RPMI8226 (cell line): Measurements from ENCODE around the gene FSHR.
A peak's percentile ranks its signal among the peaks of the same experiment; 100 is the strongest.

Experiments used
- DNase-seq: peaks from one replicate; pipeline ENCODE4 v3.0.0-alpha.2; 2015

The FSHR gene

GRCh38 chr2:49028101-49028500 is 126.2 kb downstream of the FSHR start:
- DNase-seq = no peak

DNA sequence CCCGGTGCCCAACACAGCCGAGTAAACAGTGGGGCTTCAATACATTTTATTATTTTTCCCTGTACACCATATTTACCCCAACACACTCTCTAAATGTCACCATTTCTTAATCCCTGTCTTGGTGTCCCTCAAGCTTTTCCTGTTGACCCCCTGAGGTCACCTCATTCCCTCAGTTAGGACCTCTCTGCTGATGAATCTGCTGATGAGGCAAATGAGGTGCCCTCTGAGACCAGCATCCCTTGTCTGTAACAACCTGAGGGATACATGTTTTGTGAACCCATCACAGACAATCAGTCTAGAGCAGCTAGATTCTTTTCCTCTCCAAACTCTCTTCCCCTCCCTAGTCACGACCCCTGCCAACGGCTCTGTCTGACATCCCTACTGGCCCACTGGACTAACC is 127.6 kb downstream of the FSHR start:
- no peak for DNase-seq

DNA sequence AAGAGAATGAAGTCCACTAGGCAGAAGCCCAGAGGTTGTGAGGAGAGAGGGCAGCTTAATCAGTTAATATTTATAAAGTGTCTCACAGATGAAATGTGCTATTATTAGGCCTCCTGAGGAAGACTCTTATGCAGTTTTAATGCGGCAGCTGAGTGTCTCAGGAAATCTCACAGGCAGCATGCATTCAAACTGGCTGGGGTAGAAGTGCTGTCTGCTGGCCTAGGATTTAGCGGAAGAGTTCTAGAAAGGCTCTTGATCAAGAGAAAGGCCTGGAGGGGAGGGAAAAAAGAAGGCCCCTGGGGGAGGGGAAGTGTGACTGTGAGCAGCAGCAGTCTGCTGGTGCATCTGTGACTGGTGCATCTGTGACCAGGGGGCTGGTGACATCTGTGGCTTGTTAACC is 133.0 kb downstream of the FSHR start:
- no peak for DNase-seq

- DNase-seq = no peak
Measured at GRCh38 chr2:49005261-49005660, 149.1 kb downstream of the FSHR start.

GRCh38 chr2:49004036-49004626 is 150.2 kb downstream of the FSHR start:
- DNase-seq = peak; percentile 38

- no peak for DNase-seq
Measured at GRCh38 chr2:49003201-49003600, 151.1 kb downstream of the FSHR start.

- no peak for DNase-seq
Measured at GRCh38 chr2:49002750-49003149, 151.6 kb downstream of the FSHR start.

DNA sequence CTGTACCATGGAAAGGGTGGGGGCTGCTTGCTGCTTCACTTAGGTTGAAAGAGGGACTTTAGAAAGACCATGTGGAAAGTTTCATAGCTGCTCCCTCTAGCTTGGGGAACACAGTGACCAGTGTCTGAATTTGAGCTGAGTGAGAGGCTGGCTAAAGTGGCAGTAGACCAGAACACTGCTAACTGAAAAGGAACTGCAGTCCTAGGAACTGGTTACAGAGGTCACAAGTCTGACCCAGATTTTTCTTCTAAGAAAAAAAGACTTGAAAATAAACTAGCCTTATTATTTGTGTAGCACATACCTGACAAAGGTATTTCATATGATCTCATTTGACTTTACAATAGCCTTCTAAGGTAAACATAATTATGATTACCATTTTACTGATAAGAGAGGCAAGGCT is 153.6 kb downstream of the FSHR start:
- DNase-seq = no peak

DNA sequence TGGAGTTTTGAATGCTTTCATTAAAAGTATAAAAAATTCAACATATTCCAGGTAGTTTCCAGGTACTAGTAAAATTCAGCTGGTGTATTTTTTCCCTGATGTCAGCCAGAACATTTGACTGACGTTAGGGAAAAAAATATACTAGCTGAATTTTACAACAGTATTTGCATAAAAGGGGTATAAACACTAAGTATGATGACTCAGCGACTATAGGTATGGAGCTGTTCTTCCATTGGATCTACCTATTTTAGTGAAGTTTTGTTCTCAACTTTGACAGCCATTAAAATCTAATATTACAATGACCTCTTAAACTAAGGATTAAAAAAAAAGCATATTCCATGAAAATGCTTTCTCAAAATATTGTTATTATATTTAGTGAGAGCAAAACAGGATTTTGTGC is 155.9 kb downstream of the FSHR start:
- no peak for DNase-seq

- no peak for DNase-seq
Measured at GRCh38 chr2:48993576-48993975, 160.7 kb downstream of the FSHR start.

GRCh38 chr2:48991415-48992131 is 162.7 kb downstream of the FSHR start:
- no peak for DNase-seq

GRCh38 chr2:48984922-48985321 is 169.4 kb downstream of the FSHR start:
- DNase-seq = no peak

- DNase-seq = no peak
Measured at GRCh38 chr2:48983551-48983950, 170.8 kb downstream of the FSHR start.

DNA sequence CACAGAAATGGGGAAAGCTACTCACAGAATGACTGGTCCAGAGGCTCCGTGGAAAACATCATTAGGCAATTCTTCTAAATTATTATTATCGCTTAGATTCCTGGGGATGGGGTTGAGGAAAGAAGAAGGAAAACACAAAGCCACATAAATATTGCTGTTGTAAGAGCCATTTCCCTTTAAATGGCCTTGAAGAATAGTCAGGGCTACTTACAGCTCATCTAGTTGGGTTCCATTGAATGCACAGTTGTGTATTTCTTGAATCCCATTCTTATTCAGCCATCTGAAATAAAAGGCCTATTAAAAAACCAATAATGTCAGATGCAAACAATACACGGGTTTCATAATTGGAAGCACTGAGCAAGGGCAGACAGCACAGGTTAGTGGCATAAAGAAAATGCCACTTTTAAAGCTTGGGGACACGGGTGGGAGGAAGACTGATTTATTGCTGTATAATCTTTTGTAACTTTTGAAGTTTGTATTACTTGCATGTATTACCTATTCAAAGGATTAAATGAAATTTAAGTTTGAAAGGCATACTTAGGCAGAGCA is 171.4 kb downstream of the FSHR start:
- DNase-seq = no peak

- DNase-seq = no peak
Measured at GRCh38 chr2:48980846-48981245, 173.5 kb downstream of the FSHR start.

DNA sequence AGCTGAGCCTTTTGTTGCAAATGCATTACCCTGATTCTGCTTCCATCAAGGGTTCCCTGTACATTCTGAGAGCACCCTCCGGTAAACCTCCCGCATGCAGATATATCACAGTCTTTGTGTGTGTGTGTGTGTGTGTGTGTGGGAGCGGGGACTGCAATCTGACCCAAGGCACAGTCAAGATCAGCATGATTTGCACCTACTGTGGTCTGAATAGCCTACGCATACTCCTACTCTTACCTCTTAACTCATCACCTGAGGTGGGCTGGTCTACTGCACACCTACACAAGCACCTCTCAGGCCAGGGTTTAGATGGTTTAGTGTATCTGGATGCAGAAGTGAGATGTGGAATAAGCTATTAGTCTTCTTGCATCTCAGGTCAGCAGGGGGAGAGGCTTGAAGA is 174.6 kb downstream of the FSHR start:
- DNase-seq = no peak

DNA sequence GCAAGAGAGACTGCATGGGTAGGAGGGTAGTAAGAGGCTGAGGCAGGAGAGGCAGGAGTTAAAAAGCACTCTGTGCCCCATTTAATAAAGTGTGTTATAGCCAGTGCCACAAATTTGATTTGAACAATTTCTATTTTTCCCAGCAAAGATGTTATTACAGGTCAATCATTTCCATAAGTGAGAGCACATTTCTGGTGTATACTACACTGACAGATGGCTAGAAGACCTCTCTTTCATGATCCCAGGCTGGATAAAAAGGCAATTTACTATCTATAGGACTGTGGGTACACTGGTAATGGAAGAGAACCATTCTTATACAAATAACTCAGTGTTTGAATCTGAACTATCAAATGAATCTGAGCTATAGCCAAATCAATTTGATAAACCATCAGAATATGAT is 176.2 kb downstream of the FSHR start:
- no peak for DNase-seq

DNA sequence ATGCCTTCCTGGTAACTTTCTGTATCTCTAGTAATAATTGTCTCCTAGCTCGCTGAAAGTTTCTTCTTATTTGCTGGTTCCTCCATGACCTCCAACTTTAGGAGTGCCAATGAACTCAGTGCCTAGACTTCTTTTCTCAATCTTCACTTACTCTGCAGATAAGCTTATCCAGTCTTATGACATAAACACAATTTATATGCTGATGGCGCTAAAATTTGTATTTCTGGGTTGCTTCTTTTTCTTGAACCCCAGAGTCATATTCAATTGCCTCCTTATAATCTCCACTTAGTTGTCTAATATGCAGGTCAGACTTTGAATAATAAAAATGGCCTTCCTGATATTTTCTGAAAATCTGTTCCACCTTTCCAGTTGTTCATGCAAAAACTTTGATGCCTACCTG is 182.5 kb downstream of the FSHR start:
- no peak for DNase-seq

DNA sequence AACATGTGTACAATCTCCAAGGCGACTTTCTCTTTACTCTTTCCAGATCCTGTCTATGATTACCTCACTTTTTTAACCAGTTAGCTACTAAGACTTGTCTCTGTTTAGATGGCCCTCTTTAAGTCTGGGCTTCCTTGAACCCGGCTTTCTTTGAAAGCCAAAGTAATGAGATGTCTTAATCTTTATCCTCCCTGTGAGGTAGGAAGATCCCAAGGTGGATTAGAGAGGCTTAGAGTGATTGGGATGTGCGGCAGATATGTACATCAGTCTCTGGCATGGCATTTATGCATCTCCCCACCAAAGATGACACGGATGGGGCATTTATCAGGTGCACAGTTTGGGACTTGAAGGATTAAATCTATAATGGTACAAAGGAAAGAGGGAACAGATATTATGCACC is 186.3 kb downstream of the FSHR start:
- no peak for DNase-seq

DNA sequence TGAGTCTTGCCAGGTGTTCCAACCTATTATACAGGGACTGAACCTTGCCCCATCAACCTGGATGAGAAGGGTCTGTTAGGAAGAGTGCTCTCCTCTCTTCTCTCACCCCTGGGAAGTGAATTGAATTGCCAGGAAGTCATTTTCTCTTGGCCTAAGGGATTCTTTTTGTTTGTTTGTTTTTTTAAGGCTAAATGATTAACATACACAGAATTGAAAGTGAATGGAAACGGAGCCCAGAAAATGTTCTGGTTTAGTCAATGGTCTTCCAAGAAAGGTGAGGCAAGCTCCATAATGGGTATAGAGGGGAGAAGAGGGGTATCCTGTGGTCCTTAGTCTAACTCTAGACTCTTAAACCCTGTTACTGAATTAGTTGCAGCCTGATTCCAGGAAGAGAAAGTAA is 189.1 kb downstream of the FSHR start:
- no peak for DNase-seq

DNA sequence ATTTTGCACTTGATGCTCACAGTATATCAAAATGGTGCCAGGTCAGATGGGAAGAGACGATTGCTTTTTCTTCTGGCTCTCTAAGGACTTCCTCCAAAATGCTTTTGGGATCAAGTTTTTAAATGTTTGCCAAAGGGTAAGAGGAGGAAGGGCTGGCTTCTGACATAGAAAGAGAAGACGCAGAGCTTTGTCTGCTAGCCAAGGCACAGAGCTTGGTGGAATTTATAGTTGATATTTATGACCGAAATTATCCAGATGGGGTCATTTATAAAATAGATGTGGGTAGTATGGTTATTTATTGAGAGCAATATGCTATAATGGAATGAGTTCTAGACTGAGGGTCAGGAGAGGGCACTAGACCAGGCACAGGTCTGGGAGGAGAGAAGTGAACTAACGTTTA is 193.3 kb downstream of the FSHR start:
- DNase-seq = no peak

DNA sequence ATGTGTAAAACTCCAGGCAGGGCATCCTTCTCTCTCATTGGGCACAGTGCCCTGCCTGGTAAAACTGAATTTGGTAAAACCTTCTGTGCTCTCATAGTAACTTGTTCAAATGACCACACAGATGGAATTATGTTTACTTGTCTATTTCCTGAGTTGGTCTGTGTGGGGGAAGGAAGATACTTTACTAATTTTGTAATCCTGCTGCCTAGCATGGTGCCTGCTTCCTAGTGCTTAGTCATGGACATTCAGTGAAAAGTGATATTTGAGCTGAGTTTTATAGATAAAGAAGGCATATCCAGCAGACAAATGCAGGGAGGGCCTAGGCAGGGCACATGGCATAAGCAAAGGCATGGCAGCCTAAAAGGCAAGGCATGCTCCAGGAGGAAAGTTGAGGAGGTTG is 199.4 kb downstream of the FSHR start:
- no peak for DNase-seq

DNA sequence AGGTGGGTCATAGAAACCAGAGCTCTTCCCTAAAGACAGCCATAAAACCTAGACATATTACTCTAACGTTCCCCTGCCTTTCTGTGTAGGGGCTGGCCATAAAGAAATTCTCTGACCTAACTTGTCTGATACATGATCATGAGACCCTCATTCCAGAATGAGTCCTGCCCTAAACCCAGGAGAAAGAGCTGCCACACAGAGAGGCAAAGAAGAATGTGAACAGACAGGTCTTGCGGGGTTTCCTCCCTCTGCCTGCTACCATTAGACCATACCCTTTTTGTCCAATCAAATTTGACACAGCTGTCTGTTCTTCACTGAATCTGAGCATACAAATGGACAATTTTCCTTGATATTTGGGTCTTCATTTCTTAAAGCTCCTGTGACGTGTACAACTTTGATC is 200.0 kb downstream of the FSHR start:
- no peak for DNase-seq

DNA sequence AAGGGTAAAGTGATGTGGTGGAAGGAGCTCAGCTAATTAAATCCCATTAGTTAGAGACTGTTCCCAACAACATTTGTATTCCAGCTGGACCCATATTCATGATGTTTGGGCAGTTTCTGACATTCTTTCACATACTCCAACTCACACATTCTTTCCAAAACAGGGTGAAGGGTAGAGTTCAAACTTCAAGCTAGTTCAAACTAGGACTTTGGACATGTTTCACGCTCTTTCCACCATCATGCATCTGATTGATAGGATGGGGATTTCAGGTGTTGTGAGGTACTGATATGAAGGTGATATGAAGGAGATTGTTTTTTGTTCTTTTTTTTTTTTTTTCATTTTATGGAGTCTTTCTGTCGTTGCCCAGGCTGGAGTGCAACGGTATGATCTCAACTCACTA is 201.7 kb downstream of the FSHR start:
- DNase-seq = no peak

DNA sequence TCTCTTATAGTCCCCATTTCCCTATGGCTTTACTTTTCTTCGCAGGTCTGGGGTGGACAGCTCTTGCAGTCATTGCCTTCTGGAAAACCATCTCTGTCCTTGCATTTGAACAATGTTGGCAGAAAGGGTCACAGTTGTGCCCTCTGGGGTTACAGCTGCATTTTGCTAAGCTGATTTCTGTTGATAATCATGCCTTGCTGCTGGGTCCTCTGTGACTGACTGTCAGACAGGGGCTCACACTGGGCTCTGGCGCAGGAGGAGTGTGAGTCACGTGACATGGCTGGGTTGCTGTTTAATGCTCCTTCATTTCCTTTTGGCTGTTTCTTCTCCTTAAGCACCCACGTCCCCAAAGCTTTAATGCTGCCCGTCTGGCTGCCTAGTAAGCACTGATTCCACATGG is 202.2 kb downstream of the FSHR start:
- DNase-seq = no peak
